Posterior vena cava (tissue), 2 donors: ENCODE data around the gene MGMT. TPM values are rescaled to one million over a fixed set of nuclear protein-coding genes. Genes with fewer than 3 reads are reported as not detected.

Experiments used
- DNase-seq: peaks from one replicate; pipeline ENCODE4 v3.0.0-alpha.2; 2020; ENCODE audit warnings: low spot score
- intact Hi-C, 2 donors: fragments of 100-400 bp; cut with DNase I; formaldehyde crosslinking; loops; one replicate each; pipeline versions ENCODE4 v1.14.1 to v1.14.2; 2022 to 2023
- total RNA-seq, 2 donors: library from RNA; stranded (reverse); fragmentation: NEBNext Ultra II Directional; extraction: Animal tissue kit (Norgen Biotek cat#: 25700); gene quantifications; one replicate each; pipeline ENCODE4 v1.2.1, GENCODE V29; 2021
- donor health status: DM: yes; HTN: yes; CAD: no.
- donor health status: DM: yes; HTN: yes; CAD: no.

The MGMT gene
- total RNA-seq, 2 donors from 2014 or later = 8.2 to 17.6 TPM

- intact Hi-C loops = no loop called here
- DNase-seq = no peak
These were observed 65.1 kb downstream of the MGMT start for GRCh38 chr10:129531969-129532660.

GRCh38 chr10:129532838-129533237, 65.8 kb downstream of the MGMT start:
- DNase-seq = peak; percentile 81
- intact Hi-C loops = no loop called here

GRCh38 chr10:129533281-129533680, 66.2 kb downstream of the MGMT start:
- intact Hi-C loops = no loop called here
- DNase-seq = no peak

GRCh38 chr10:129534826-129535225, 67.8 kb downstream of the MGMT start:
- DNase-seq = no peak
- intact Hi-C loops = no loop called here

GRCh38 chr10:129536336-129536735, 69.3 kb downstream of the MGMT start:
- intact Hi-C loops = no loop called here

GRCh38 chr10:129537151-129537550, 70.1 kb downstream of the MGMT start:
- intact Hi-C loops = no loop called here
- DNase-seq = no peak

More at GRCh38 chr10:129536336-129536735, 69.3 kb downstream of the MGMT start:
- DNase-seq = no peak

- no peak for DNase-seq
- intact Hi-C loops = no loop called here
These were observed 71.2 kb downstream of the MGMT start for GRCh38 chr10:129538236-129538635.

- no peak for DNase-seq
- intact Hi-C loops = no loop called here
These were observed 74.2 kb downstream of the MGMT start for GRCh38 chr10:129541200-129541599.

- no peak for DNase-seq
- intact Hi-C loops = no loop called here
These were observed 74.9 kb downstream of the MGMT start for GRCh38 chr10:129541748-129542487.

GRCh38 chr10:129542589-129542988, 75.5 kb downstream of the MGMT start:
- no peak for DNase-seq
- intact Hi-C loops = no loop called here

- no peak for DNase-seq
- intact Hi-C loops = no loop called here
These were observed 77.5 kb downstream of the MGMT start for GRCh38 chr10:129544205-129545202.

GRCh38 chr10:129545261-129545660, 78.2 kb downstream of the MGMT start:
- DNase-seq = no peak
- intact Hi-C loops = no loop called here

- no peak for DNase-seq
- intact Hi-C loops = no loop called here
These were observed 79.1 kb downstream of the MGMT start for GRCh38 chr10:129546106-129546505.

- no peak for DNase-seq
- intact Hi-C loops = no loop called here
These were observed 80.6 kb downstream of the MGMT start for GRCh38 chr10:129547608-129548007.

GRCh38 chr10:129548600-129548999, 81.6 kb downstream of the MGMT start:
- no peak for DNase-seq
- intact Hi-C loops = no loop called here

- DNase-seq = no peak
- intact Hi-C loops = no loop called here
These were observed 83.0 kb downstream of the MGMT start for GRCh38 chr10:129550076-129550475.

GRCh38 chr10:129550658-129551057, 83.6 kb downstream of the MGMT start:
- no peak for DNase-seq
- intact Hi-C loops = no loop called here

- DNase-seq = no peak
- intact Hi-C loops = no loop called here
These were observed 85.1 kb downstream of the MGMT start for GRCh38 chr10:129552119-129552518.

GRCh38 chr10:129553928-129554327, 86.9 kb downstream of the MGMT start:
- intact Hi-C loops = no loop called here
- no peak for DNase-seq

GRCh38 chr10:129556316-129556715, 89.3 kb downstream of the MGMT start:
- no peak for DNase-seq
- intact Hi-C loops = loop anchor here in 1 of 2 donors (1.0 kb wide), 1 partner anchor 45 kb away; no protein-coding TSS in a partner anchor
